Measurements from ENCODE around the gene GREB1L. TPM values are rescaled to one million over a fixed set of nuclear protein-coding genes. Genes with fewer than 3 reads are reported as not detected.

GREB1L gene
- total and polyA plus RNA-seq, 2 donors (not counting 3 experiments of a cell fraction or from before 2014, with no cell fraction given) = 0.22 to 0.41 TPM

GRCh38 chr18:21483051-21483450 lies 241.0 kb downstream of the GREB1L start:
- FAIRE-seq = no peak
- Histone ChIP-seq H3K4me2 (ENCODE audit: insufficient read depth, low read length) (no peak overlapping the region), H3K36me3 (ENCODE audit: control insufficient read depth in 2 of 2, extremely low read depth in 1 of 2, insufficient read depth in 2 of 2, low read length in 2 of 2) (no peaks in the 10 kb centered on the region), H3K79me2 (ENCODE audit: control insufficient read depth, insufficient read depth, low read length) (no peaks in the 10 kb centered on the region), H4K20me1 (replicated peaks; ENCODE audit: control insufficient read depth, extremely low read depth, insufficient read depth, low read length) (no peaks in the 10 kb centered on the region), H3K9ac (replicated peaks; ENCODE audit: extremely low read depth, insufficient read depth, low read length) (no peak overlapping the region), H3K4me3 (replicated peaks in 1 of 3; ENCODE audit: insufficient read depth in 1 of 3, low read depth in 1 of 3, low read length in 3 of 3) (no peak overlapping the region), H3K4me1 (ENCODE audit: control insufficient read depth, extremely low read depth, insufficient read depth, low read length) (peaks cover 11% of the 10 kb centered on the region), H3K9me3 (replicated peaks; ENCODE audit: control insufficient read depth, insufficient read depth, low read length) (no peaks in the 10 kb centered on the region), H3K27ac (ENCODE audit: insufficient read depth, low read depth, low read length) (no peak overlapping the region), H3K27me3 (ENCODE audit: control insufficient read depth in 2 of 2, insufficient read depth in 2 of 2, low read length in 2 of 2) (no peaks in the 10 kb centered on the region), H3K9me1 (replicated peaks; ENCODE audit: control insufficient read depth, extremely low read depth, insufficient read depth, low read length) (no peaks in the 10 kb centered on the region), H2AFZ (ENCODE audit: low read depth, low read length) (no peak overlapping the region)
- intact Hi-C loops (cut with micrococcal nuclease) = no loop called here
- ChIA-PET POLR2A (no interaction called here), CTCF (interaction anchor here (0.6 to 1.4 kb wide), 2 partner anchors 187 to 288 kb away, joined by 4 to 5 read pairs; no protein-coding TSS in a partner anchor)
- TF ChIP-seq MYC (IDR thresholded peaks at IDR 0.05; ENCODE audit: low read depth, low read length) (no peak), POLR2AphosphoS5 (IDR thresholded peaks at IDR 0.05; ENCODE audit: insufficient read depth, low read depth, low read length) (no peak), EZH2 (IDR thresholded peaks at IDR 0.05; ENCODE audit: borderline replicate concordance, low read depth, low read length, severe bottlenecking) (no peak), FOS (IDR thresholded peaks at IDR 0.05; ENCODE audit: borderline replicate concordance, insufficient read depth, low read length) (no peak), POLR2A (IDR thresholded peaks at IDR 0.05; ENCODE audit: low read depth, low read length) (no peak), GATA2 (IDR thresholded peaks at IDR 0.05; ENCODE audit: insufficient read depth, insufficient read length, low read depth, low read length) (no peak), MAX (IDR thresholded peaks at IDR 0.05; ENCODE audit: insufficient read depth, insufficient read length) (no peak)
- TF ChIP-seq, protein P1, sequence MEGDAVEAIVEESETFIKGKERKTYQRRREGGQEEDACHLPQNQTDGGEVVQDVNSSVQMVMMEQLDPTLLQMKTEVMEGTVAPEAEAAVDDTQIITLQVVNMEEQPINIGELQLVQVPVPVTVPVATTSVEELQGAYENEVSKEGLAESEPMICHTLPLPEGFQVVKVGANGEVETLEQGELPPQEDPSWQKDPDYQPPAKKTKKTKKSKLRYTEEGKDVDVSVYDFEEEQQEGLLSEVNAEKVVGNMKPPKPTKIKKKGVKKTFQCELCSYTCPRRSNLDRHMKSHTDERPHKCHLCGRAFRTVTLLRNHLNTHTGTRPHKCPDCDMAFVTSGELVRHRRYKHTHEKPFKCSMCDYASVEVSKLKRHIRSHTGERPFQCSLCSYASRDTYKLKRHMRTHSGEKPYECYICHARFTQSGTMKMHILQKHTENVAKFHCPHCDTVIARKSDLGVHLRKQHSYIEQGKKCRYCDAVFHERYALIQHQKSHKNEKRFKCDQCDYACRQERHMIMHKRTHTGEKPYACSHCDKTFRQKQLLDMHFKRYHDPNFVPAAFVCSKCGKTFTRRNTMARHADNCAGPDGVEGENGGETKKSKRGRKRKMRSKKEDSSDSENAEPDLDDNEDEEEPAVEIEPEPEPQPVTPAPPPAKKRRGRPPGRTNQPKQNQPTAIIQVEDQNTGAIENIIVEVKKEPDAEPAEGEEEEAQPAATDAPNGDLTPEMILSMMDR (IDR thresholded peaks at IDR 0.05; ENCODE audit: extremely low read depth in 1 of 2, insufficient read depth in 1 of 2, low read depth in 1 of 2, low read length in 2 of 2) = no peak
- dilution Hi-C loops (cut with MboI; ENCODE audit: extremely low pct_ligation_motif_present, low sequenced_read_pairs) = no loop called here
- no peak for DNase-seq (ENCODE audit: low read depth, low spot score)
- BruUV-seq (replicated peaks) = no TSS peak
